Stomach (tissue), 4 donors: ENCODE data around the gene REG1B.

ENCODE experiments used
- CTCF ChIP-seq, 7 experiments: fragments of 450-650 bp in 4 of 7; fragments of 200-600 bp in 3 of 7; sonication (generic) in 3 of 7; IDR thresholded peaks; one replicate each; pipeline ENCODE4 v1.5.1; 2016 to 2019; ENCODE audit warnings: antibody characterized with exemption in 7 of 7, control low read depth in 2 of 7, mild to moderate bottlenecking in 1 of 7
- EP300 ChIP-seq: sonication (generic); formaldehyde crosslinking; IDR thresholded peaks from one replicate; pipeline ENCODE4 v1.6.1; 2017; ENCODE audit warnings: antibody characterized with exemption
- POLR2A ChIP-seq, 4 donors: fragments of 450-650 bp; IDR thresholded peaks; one replicate each; pipeline ENCODE4 v1.6.1; 2016; ENCODE audit warnings: antibody characterized with exemption in 4 of 4, control low read depth in 2 of 4, mild to moderate bottlenecking in 1 of 4, moderate library complexity in 1 of 4

DNA sequence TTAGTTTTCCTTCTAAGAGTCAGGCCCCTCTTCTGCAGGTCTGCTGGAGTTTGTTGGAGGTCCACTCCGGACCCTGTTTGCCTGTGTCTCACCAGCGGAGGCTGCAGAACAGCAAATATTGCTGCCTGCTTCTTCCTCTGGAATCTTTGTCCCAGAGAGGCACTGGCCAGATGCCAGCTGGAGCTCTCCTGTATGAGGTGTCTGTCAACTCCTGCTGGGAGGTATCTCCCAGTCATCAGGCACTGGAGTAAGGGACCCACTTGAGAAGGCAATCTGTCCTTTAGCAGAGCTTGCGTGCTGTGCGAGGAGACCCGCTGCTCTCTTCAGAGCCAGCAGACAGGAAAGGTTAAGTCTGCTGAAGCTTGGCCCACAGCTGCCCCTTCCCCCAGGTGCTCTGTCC lies 4.8 kb downstream of the REG1B start:
- no peak for TF ChIP-seq CTCF (IDR thresholded peaks at IDR 0.05)
- TF ChIP-seq EP300 = no peak
- no peak for TF ChIP-seq POLR2A (IDR thresholded peaks at IDR 0.05)
